PC-3 (cell line): ENCODE results near the gene ZNF506.

Experiments
- CTCF ChIP-seq: fragments of 300-600 bp; sonication (generic); conservative IDR thresholded peaks from 2 replicates; pipeline ENCODE4 v1.5.1; 2017; ENCODE audit warnings: antibody characterized with exemption, low read depth, mild to moderate bottlenecking, low read length
- EZH2 ChIP-seq: fragments of 300-600 bp; sonication (generic); IDR thresholded peaks from one replicate; pipeline ENCODE4 v1.6.1; 2017; ENCODE audit warnings: antibody characterized with exemption, mild to moderate bottlenecking, low read length; ENCODE audit not compliant: unreplicated experiment

- no peak for TF ChIP-seq CTCF
- no peak for TF ChIP-seq EZH2
Measured at GRCh38 chr19:19748249-19748938, 73.2 kb downstream of the ZNF506 start.
